CD4-positive, alpha-beta T cell treated with Interleukin-10 for 1 hour (primary cell): ENCODE data around the gene GSDMA.
A peak's percentile ranks its signal among the peaks of the same experiment; 100 is the strongest.

Source experiments
- DNase-seq: peaks from one replicate; pipeline ENCODE4 v3.0.0-alpha.2; 2020

The GSDMA gene

GRCh38 chr17:39963829-39964228, 1.0 kb downstream of the GSDMA start:
- DNase-seq: peak; percentile 47

GRCh38 chr17:39965017-39965699, 2.4 kb downstream of the GSDMA start:
- DNase-seq: no peak

- no peak for DNase-seq
Observed at GRCh38 chr17:39966771-39967170, 4.0 kb downstream of the GSDMA start.

GRCh38 chr17:39968761-39969160, 6.0 kb downstream of the GSDMA start:
- no peak for DNase-seq

GRCh38 chr17:39969375-39969774, 6.6 kb downstream of the GSDMA start:
- no peak for DNase-seq

GRCh38 chr17:39970157-39970692, 7.4 kb downstream of the GSDMA start:
- no peak for DNase-seq

- no peak for DNase-seq
Observed at GRCh38 chr17:39971076-39971603, 8.3 kb downstream of the GSDMA start.

GRCh38 chr17:39972271-39972670, 9.5 kb downstream of the GSDMA start:
- no peak for DNase-seq

- no peak for DNase-seq
Observed at GRCh38 chr17:39973496-39973895, 10.7 kb downstream of the GSDMA start.

- DNase-seq: no peak
Observed at GRCh38 chr17:39974433-39974832, 11.6 kb downstream of the GSDMA start.

- no peak for DNase-seq
Observed at GRCh38 chr17:39975801-39976200, 13.0 kb downstream of the GSDMA start.

GRCh38 chr17:39979016-39979670, 16.3 kb downstream of the GSDMA start:
- DNase-seq: no peak

GRCh38 chr17:39979893-39980350, 17.1 kb downstream of the GSDMA start:
- DNase-seq: no peak

- peak; percentile 100 for DNase-seq
Observed at GRCh38 chr17:39980351-39981206, 17.8 kb downstream of the GSDMA start, which contains the start of gene PSMD3. TSS of gene PSMD3 (plus strand) at chr17:39980807. CDS start at chr17:39980971, 164 bp downstream.

- DNase-seq: peak; percentile 8
Observed at GRCh38 chr17:39981207-39981741, 18.5 kb downstream of the GSDMA start.

GRCh38 chr17:39981766-39982375, 19.1 kb downstream of the GSDMA start:
- DNase-seq: no peak

GRCh38 chr17:39988206-39988810, 25.5 kb downstream of the GSDMA start:
- DNase-seq: no peak

- DNase-seq: no peak
Observed at GRCh38 chr17:39994448-39994847, 31.6 kb downstream of the GSDMA start.

GRCh38 chr17:39995438-39995837, 32.6 kb downstream of the GSDMA start:
- DNase-seq: no peak

GRCh38 chr17:39996162-39996561, 33.4 kb downstream of the GSDMA start:
- no peak for DNase-seq

GRCh38 chr17:39996800-39997199, 34.0 kb downstream of the GSDMA start:
- DNase-seq: no peak

GRCh38 chr17:39997543-39997942, 34.7 kb downstream of the GSDMA start:
- DNase-seq: no peak
